Measurements from ENCODE around the gene PITPNM1.
"Not testable (repeated sequence)": the region's sequence is repeated elsewhere in the genome, so short reads cannot be mapped to it uniquely, and the experiment has no call there.

Gene PITPNM1

DNA sequence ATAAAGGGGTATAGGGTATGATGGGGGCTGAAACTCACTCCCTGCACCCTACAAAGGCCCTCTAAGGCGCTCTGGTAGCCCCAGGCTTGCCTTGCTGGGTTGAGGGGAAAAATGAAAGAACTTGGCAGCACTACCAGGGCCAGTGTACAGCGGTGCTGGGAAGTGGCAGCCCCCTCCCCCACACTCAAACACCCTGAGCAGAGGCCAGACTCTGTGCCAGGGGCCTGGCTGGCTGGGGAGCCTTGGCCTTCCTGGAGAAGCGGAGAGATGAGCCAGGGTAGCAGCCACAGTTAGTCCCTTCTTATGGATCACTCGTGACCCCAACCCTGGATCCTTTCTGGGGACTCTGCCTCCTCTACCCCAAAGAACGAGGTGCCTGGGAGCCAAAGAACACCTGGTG is 38.8 kb downstream of the PITPNM1 start:
- in situ Hi-C loops (cut with HindIII; ENCODE audit: low sequenced_read_pairs), result no loop called here
- no peak for DNase-seq (ENCODE audit: low read depth, low spot score)
- TF ChIP-seq, protein P1, sequence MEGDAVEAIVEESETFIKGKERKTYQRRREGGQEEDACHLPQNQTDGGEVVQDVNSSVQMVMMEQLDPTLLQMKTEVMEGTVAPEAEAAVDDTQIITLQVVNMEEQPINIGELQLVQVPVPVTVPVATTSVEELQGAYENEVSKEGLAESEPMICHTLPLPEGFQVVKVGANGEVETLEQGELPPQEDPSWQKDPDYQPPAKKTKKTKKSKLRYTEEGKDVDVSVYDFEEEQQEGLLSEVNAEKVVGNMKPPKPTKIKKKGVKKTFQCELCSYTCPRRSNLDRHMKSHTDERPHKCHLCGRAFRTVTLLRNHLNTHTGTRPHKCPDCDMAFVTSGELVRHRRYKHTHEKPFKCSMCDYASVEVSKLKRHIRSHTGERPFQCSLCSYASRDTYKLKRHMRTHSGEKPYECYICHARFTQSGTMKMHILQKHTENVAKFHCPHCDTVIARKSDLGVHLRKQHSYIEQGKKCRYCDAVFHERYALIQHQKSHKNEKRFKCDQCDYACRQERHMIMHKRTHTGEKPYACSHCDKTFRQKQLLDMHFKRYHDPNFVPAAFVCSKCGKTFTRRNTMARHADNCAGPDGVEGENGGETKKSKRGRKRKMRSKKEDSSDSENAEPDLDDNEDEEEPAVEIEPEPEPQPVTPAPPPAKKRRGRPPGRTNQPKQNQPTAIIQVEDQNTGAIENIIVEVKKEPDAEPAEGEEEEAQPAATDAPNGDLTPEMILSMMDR (IDR thresholded peaks at IDR 0.05; ENCODE audit: low read depth, low read length), result no peak
- H3K4me3 ChIP-seq (ENCODE audit: low read depth, low read length), result no peak overlapping the region

DNA sequence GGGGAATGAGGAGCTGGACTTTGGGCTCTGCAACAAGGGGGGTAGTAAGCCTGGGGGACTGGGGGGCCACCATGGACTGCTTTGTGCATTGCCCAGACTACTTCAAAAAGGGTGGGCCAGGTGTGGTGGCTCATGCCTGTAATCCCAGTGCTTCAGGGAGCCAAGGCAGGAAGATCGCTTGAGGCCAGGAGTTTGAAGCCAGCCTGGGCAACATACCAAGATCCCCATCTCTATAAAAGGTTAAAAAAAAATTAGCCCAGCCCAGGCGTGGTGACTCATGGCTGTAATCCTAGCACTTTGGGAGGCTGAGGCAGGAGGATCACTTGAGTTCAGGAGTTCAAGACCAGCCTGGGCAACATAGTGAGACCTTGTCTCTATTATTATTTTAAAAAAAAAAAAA is 39.6 kb downstream of the PITPNM1 start:
- DNase-seq (ENCODE audit: low read depth, low spot score); H3K4me3 ChIP-seq (ENCODE audit: low read depth, low read length); in situ Hi-C loops (cut with HindIII; ENCODE audit: low sequenced_read_pairs): not testable (repeated sequence)

DNA sequence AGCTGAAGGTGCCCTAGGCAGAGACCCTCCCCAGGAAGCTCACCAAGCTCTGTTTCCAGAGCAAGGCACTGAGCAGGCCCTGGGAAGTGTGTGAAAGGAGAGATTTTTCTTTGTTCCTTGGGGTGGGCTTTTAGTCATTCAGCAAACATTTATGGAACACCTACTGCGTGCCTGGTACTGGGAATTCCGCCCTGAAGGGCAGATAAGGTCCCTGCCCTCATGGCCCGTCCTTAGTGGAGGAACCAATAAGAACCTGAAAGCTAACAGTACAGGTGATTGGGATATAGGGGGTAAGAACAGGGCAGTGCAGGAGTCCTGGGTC is 40.0 kb downstream of the PITPNM1 start:
- peak overlapping the region; percentile 67 for H3K4me3 ChIP-seq (ENCODE audit: low read depth, low read length)
- in situ Hi-C loops (cut with HindIII; ENCODE audit: low sequenced_read_pairs), result no loop called here
- no peak for DNase-seq (ENCODE audit: low read depth, low spot score)
- TF ChIP-seq, protein P1 (IDR thresholded peaks at IDR 0.05; ENCODE audit: low read depth, low read length), result no peak

DNA sequence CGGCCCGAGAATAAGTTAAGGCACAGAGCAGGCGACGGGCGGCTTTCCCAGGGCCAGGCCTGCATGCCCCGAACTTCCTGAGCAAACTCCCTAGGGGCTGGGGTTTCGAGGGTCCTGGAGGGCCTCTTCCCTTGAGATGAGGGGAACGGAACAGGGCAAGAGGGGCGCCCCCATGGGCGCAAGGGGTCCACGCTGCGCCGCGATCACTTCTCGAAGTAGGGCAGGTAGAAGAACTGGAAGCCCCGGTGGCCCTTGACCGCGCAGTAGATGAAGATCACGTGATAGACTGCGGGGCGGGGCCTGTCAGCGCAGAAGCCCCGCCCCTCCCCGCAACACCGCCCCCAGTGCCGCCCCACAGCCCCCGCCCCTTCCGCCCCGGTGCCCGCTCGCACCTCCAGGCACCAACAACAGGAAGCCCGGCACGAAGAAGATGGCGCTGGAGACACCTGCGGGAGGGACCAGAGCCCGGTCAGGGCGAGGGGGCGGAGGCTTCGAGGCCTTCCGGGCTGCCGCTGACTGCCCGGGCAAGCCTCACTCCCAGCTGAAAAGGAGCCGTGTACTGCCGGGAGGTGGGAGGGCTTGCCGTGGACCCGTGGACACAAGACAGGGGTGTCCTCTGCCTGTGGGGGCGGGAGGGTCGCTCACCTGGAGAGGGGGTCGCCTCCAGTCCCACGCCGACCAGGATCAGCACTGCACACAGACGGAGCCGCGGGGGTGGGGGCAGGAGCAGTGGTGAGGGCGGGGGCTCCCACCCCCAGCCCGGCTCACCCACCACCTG is 40.6 kb downstream of the PITPNM1 start:
- TF ChIP-seq, protein P1 (IDR thresholded peaks at IDR 0.05; ENCODE audit: low read depth, low read length), result no peak
- in situ Hi-C loops (cut with HindIII; ENCODE audit: low sequenced_read_pairs), result no loop called here
- DNase-seq (ENCODE audit: low read depth, low spot score), result peak; percentile 71
- H3K4me3 ChIP-seq (ENCODE audit: low read depth, low read length), result peak overlapping the region; percentile 67

DNA sequence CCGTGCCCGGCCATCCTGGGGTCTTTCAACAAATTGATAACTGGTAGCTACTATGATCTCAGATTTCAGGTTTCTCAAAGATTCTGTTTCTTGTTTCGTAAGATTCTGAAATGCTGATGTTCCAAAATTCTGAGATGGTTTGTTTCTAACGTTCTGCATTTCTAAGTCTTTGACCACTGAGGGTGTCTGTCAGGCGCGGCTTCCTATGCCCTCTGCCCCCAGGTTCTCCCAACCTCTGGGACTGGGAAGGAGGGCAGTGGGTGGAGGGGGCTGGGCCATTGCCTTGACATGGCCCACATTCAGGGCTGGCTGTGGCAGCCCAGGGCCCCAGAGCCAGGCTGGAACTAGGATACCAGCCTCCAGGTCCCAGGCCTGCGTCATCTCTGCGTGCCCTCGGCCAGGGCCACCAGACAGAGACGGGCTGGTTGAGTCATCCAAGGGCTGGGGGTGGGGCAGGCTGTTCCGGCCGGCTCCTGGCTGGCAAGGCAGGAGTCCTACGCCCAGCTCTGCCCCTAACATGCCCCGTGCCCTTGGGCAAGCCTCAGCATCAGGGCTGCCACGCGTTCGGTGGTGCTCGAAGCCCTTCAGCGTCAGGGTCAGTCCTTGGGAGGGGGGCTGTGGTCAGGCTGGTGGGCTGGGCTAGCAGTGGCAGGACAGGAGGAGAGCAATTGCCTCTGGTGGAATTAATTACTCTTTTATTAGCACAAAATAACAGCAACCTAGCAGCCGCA is 41.3 kb downstream of the PITPNM1 start:
- in situ Hi-C loops (cut with HindIII; ENCODE audit: low sequenced_read_pairs), result no loop called here
- TF ChIP-seq, protein P1 (IDR thresholded peaks at IDR 0.05; ENCODE audit: low read depth, low read length), result no peak
- peak overlapping the region; percentile 67 for H3K4me3 ChIP-seq (ENCODE audit: low read depth, low read length)
- DNase-seq (ENCODE audit: low read depth, low spot score), result no peak

DNA sequence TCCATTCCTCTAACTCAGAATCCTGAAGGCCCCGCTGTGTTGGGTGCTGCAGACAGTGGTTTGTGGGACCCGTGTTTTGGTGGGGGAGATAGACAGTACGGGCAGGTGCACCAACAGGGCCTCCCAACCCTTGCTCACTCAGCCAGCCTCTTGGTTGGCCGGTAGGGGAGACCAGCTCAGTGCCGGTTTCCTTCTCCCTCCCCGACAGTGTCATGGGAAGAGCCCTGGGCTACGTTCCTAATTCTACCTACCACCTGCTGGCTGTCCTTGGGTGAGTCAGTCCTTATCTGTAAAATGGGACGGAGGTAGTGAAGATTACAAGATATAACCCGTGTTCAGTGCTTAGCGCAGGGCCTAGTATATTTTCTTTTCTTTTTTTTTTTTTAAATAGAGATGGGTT is 42.0 kb downstream of the PITPNM1 start:
- no peak for DNase-seq (ENCODE audit: low read depth, low spot score)
- in situ Hi-C loops (cut with HindIII; ENCODE audit: low sequenced_read_pairs), result no loop called here
- TF ChIP-seq, protein P1 (IDR thresholded peaks at IDR 0.05; ENCODE audit: low read depth, low read length), result no peak
- H3K4me3 ChIP-seq (ENCODE audit: low read depth, low read length), result no peak overlapping the region

DNA sequence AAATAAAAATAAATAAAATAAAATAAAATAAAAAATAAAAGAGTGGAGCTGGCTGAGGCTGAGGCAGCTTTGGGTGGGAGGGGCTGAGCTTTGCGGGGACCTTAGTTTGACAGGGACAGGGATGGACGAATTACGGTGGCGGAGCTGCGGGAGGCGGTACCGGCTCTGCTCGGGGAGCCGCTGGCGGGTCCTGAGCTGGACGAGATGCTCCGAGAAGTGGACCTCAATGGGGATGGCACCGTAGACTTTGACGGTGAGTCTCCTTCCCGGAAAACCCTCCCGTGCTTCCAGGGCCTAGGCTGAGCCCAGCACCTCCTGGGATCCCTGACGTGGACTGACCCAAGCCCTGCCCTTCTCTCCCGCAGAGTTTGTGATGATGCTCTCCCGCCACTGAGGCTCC is 46.9 kb downstream of the PITPNM1 start:
- in situ Hi-C loops (cut with HindIII; ENCODE audit: low sequenced_read_pairs), result no loop called here
- H3K4me3 ChIP-seq (ENCODE audit: low read depth, low read length), result no peak overlapping the region
- TF ChIP-seq, protein P1 (IDR thresholded peaks at IDR 0.05; ENCODE audit: low read depth, low read length), result no peak
- DNase-seq (ENCODE audit: low read depth, low spot score), result no peak
